ENCODE measurements around the gene RAB28.

- TF ChIP-seq CTCF (IDR thresholded peaks at IDR 0.05): no peak
- no peak for TF ChIP-seq CEBPB (IDR thresholded peaks at IDR 0.05)
- no peak for TF ChIP-seq POLR2A (IDR thresholded peaks at IDR 0.05; ENCODE audit: low read length)
- TF ChIP-seq POLR2AphosphoS2 (conservative IDR thresholded peaks at IDR 0.05; ENCODE audit: low read length): no peak
- TF ChIP-seq JUN (IDR thresholded peaks at IDR 0.05): no peak
- TF ChIP-seq BCL3 (IDR thresholded peaks at IDR 0.05): no peak
- TF ChIP-seq E2F6 (IDR thresholded peaks at IDR 0.05; ENCODE audit: borderline replicate concordance, low read depth): no peak
- no peak for TF ChIP-seq MAX (IDR thresholded peaks at IDR 0.05)
- no peak for TF ChIP-seq KDM5A (IDR thresholded peaks at IDR 0.05)
Observed at GRCh38 chr4:13327991-13328390, 156.1 kb downstream of the RAB28 start.
